Neural cell (in vitro differentiated cells): ENCODE results near the gene SHB. TPM values are rescaled to one million over a fixed set of nuclear protein-coding genes. Genes with fewer than 3 reads are reported as not detected.

Source experiments
- H2AFZ ChIP-seq: fragments of 200-600, 300-800 bp; sonication (generic), shearing (Covaris generic); 2 replicates; pipeline ENCODE4 v1.6.0; 2014; ENCODE audit warnings: low read depth, mild to moderate bottlenecking, antibody characterized with exemption, low read length, moderate library complexity
- H3F3A ChIP-seq: fragments of 200-600 bp; shearing (Covaris generic); 2 replicates; pipeline ENCODE4 v1.6.1; 2016; ENCODE audit warnings: mild to moderate bottlenecking, moderate library complexity, mixed read lengths, antibody characterized with exemption, low read length; ENCODE audit not compliant: insufficient read depth, poor library complexity, severe bottlenecking
- H3K27ac ChIP-seq: fragments of 200-600, 300-800 bp; sonication (generic), shearing (Covaris generic); 2 replicates; pipeline ENCODE4 v1.5.1; 2014; ENCODE audit warnings: mild to moderate bottlenecking, low read length, moderate library complexity
- H3K27me3 ChIP-seq: fragments of 300-800, 200-600 bp; sonication (generic), shearing (Covaris generic); 2 replicates; pipeline ENCODE4 v1.6.0; 2014; ENCODE audit warnings: mild to moderate bottlenecking, low read depth, low read length, moderate library complexity; ENCODE audit not compliant: insufficient read depth
- H3K36me3 ChIP-seq: fragments of 300-800, 200-600 bp; sonication (generic), shearing (Covaris generic); 2 replicates; pipeline ENCODE4 v1.5.1; 2014; ENCODE audit warnings: mild to moderate bottlenecking, antibody characterized with exemption, low read length, moderate library complexity; ENCODE audit not compliant: insufficient read depth
- H3K4me2 ChIP-seq: fragments of 300-800, 200-600 bp; sonication (generic), shearing (Covaris generic); 2 replicates; pipeline ENCODE4 v1.6.0; 2014; ENCODE audit warnings: mild to moderate bottlenecking, low read length
- H3K4me3 ChIP-seq: fragments of 300-800, 200-600 bp; sonication (generic), shearing (Covaris generic); 2 replicates; pipeline ENCODE4 v1.5.1; 2014; ENCODE audit warnings: mild to moderate bottlenecking, low read length, moderate library complexity
- H3K79me2 ChIP-seq: fragments of 200-600 bp; shearing (Covaris generic); replicated peaks from 2 replicates; pipeline ENCODE4 v1.6.0; 2014; ENCODE audit warnings: mild to moderate bottlenecking, low read length, moderate library complexity; ENCODE audit not compliant: insufficient read depth
- H3K9ac ChIP-seq: fragments of 300-800, 200-600 bp; sonication (generic), shearing (Covaris generic); 2 replicates; pipeline ENCODE4 v1.6.1; 2016; ENCODE audit warnings: mild to moderate bottlenecking, low read length, mixed read lengths
- H3K9me2 ChIP-seq: fragments of 200-600 bp; shearing (Covaris generic); 2 replicates; pipeline ENCODE4 v1.6.1; 2016; ENCODE audit warnings: mild to moderate bottlenecking, low read length, mixed read lengths; ENCODE audit not compliant: insufficient read depth
- H3K9me3 ChIP-seq: fragments of 200-600, 300-800 bp; sonication (generic), shearing (Covaris generic); 2 replicates; pipeline ENCODE4 v1.6.1; 2016; ENCODE audit warnings: mild to moderate bottlenecking, mixed run types, low read length, moderate library complexity, mixed read lengths
- H4K20me1 ChIP-seq: fragments of 200-600 bp; shearing (Covaris generic); 2 replicates; pipeline ENCODE4 v1.6.1; 2016; ENCODE audit warnings: mild to moderate bottlenecking, mixed run types; ENCODE audit not compliant: insufficient read depth
- EP300 ChIP-seq: fragments of 450-650 bp; conservative IDR thresholded peaks from 2 replicates; pipeline ENCODE4 v1.6.1; 2014; ENCODE audit warnings: antibody characterized with exemption, mild to moderate bottlenecking, moderate library complexity; ENCODE audit not compliant: poor library complexity, severe bottlenecking
- EZH2 ChIP-seq: fragments of 200-600, 300-800 bp; shearing (Covaris generic), sonication (generic); IDR thresholded peaks from 2 replicates; pipeline ENCODE4 v1.6.1; 2014; ENCODE audit warnings: antibody characterized with exemption, low read length, borderline replicate concordance, mild to moderate bottlenecking; ENCODE audit not compliant: insufficient read depth, poor library complexity, severe bottlenecking
- MXI1 ChIP-seq: fragments of 450-650 bp; conservative IDR thresholded peaks from 2 replicates; pipeline ENCODE4 v1.6.1; 2014; ENCODE audit warnings: antibody characterized with exemption, mild to moderate bottlenecking; ENCODE audit not compliant: poor library complexity, severe bottlenecking
- POLR2AphosphoS5 ChIP-seq: IDR thresholded peaks from 2 replicates; pipeline ENCODE4 v1.6.1; 2012
- RAD21 ChIP-seq: fragments of 450-650 bp; conservative IDR thresholded peaks from 2 replicates; pipeline ENCODE4 v1.6.1; 2014; ENCODE audit warnings: antibody characterized with exemption, mild to moderate bottlenecking, moderate library complexity
- REST ChIP-seq: IDR thresholded peaks from 2 replicates; pipeline ENCODE4 v1.6.1; 2012; ENCODE audit warnings: borderline replicate concordance
- SMC3 ChIP-seq: fragments of 450-650 bp; conservative IDR thresholded peaks from 2 replicates; pipeline ENCODE4 v1.6.1; 2014; ENCODE audit warnings: antibody characterized with exemption, mild to moderate bottlenecking, moderate library complexity; ENCODE audit not compliant: poor library complexity
- TAF1 ChIP-seq: IDR thresholded peaks from 2 replicates; pipeline ENCODE4 v1.6.1; 2012; ENCODE audit warnings: low read depth
- polyA plus RNA-seq: library from polyadenylated mRNA; depleted of rRNA; stranded (reverse); fragments of >200 nt; gene quantifications from 2 replicates; pipeline ENCODE4 v1.2.3, GENCODE V29; 2014
- TF ChIP-seq, protein P1 (sequence below): fragments of 450-650 bp; IDR thresholded peaks from 2 replicates; pipeline ENCODE4 v1.5.1; 2014; ENCODE audit warnings: antibody characterized with exemption, mild to moderate bottlenecking, moderate library complexity; ENCODE audit not compliant: poor library complexity, severe bottlenecking

Gene SHB
- polyA plus RNA-seq, 1 donor from 2014 or later: 17.5 TPM

- H4K20me1 ChIP-seq: peaks cover 3% of the 10 kb centered on the region
- H3K27ac ChIP-seq: no peak overlapping the region
- no peak overlapping the region for H3K9ac ChIP-seq
- no peak overlapping the region for H3K4me2 ChIP-seq
- TF ChIP-seq POLR2AphosphoS5 (no peak), RAD21 (no peak), SMC3 (no peak), REST (no peak), EZH2 (no peak), TAF1 (no peak), EP300 (no peak), MXI1 (no peak)
- TF ChIP-seq, protein P1, sequence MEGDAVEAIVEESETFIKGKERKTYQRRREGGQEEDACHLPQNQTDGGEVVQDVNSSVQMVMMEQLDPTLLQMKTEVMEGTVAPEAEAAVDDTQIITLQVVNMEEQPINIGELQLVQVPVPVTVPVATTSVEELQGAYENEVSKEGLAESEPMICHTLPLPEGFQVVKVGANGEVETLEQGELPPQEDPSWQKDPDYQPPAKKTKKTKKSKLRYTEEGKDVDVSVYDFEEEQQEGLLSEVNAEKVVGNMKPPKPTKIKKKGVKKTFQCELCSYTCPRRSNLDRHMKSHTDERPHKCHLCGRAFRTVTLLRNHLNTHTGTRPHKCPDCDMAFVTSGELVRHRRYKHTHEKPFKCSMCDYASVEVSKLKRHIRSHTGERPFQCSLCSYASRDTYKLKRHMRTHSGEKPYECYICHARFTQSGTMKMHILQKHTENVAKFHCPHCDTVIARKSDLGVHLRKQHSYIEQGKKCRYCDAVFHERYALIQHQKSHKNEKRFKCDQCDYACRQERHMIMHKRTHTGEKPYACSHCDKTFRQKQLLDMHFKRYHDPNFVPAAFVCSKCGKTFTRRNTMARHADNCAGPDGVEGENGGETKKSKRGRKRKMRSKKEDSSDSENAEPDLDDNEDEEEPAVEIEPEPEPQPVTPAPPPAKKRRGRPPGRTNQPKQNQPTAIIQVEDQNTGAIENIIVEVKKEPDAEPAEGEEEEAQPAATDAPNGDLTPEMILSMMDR: no peak
- peaks cover 4% of the 10 kb centered on the region for H3F3A ChIP-seq
- H3K36me3 ChIP-seq: no peaks in the 10 kb centered on the region
- no peaks in the 10 kb centered on the region for H3K27me3 ChIP-seq
- no peak overlapping the region for H3K4me3 ChIP-seq
- no peaks in the 10 kb centered on the region for H3K9me3 ChIP-seq
- H3K79me2 ChIP-seq: peaks cover 94% of the 10 kb centered on the region
- no peaks in the 10 kb centered on the region for H3K9me2 ChIP-seq
- H2AFZ ChIP-seq: no peak overlapping the region
Observed at GRCh38 chr9:38057416-38058195, 11.4 kb downstream of the SHB start.

- Histone ChIP-seq H3K9me2 (no peaks in the 10 kb centered on the region), H4K20me1 (peaks cover 3% of the 10 kb centered on the region), H3F3A (no peaks in the 10 kb centered on the region), H3K9me3 (no peaks in the 10 kb centered on the region), H3K79me2 (peaks cover 80% of the 10 kb centered on the region), H2AFZ (no peak overlapping the region), H3K9ac (no peak overlapping the region), H3K4me2 (no peak overlapping the region), H3K27ac (no peak overlapping the region), H3K36me3 (no peaks in the 10 kb centered on the region), H3K4me3 (no peak overlapping the region), H3K27me3 (no peaks in the 10 kb centered on the region)
- TF ChIP-seq, protein P1: no peak
- TF ChIP-seq EP300: no peak
- no peak for TF ChIP-seq SMC3
- no peak for TF ChIP-seq TAF1
- no peak for TF ChIP-seq EZH2
- no peak for TF ChIP-seq MXI1
- TF ChIP-seq POLR2AphosphoS5: no peak
Observed at GRCh38 chr9:38054653-38055052, 14.4 kb downstream of the SHB start.
